ENCODE results near the gene IPO7.

IPO7 gene

DNA sequence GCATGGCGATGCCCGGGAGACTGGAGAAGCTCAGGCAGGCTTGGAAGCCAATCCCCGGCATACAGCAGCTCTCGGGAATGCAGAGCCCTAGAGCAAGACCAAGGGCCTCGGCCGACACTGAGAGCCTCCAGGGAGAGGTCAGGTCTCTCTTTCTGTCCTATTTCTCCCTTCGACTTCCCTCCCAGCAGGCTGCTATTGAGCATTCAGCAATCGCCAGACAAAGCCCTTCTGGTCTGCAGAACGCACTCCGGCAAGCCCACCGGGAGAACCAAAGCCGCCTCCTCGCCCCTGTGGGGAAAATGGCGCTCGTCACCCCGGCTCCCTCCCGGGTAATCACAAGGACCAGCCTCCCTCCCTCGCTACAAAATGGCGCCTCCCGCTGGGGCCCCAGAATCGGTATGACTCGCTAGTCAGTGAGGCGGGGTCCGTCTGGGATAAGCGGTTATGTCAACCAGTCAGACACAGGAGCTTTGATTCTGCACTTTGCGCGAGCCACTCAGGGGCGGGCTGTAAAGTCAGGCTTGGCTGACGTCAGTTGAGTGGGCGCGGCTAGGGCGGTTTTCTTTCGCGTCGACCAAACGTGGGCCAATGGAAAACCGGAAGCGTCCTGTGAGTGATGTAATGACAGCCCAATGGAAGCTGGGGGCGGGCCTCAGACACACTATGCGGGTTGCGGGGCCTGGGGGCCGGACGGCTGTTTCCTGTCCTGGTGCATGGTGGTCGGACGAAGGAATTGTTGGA, 76.0 kb downstream of the IPO7 start, which contains the start of gene ZNF143:
TSS of gene ZNF143 (plus strand) at position 691 of the 741 bp plus-strand sequence. CDS start 10,297 bp downstream, outside the sequence.
- Histone ChIP-seq H3K27me3 (ENCODE audit: control insufficient read depth in 1 of 2, insufficient read depth in 2 of 2, low read length in 2 of 2) (no peaks in the 10 kb centered on the region), H3K27ac (ENCODE audit: low read length) (peak within 1 kb of the TSS; percentile 100), H3K9ac (ENCODE audit: low read length in 2 of 2) (peak within 1 kb of the TSS; percentile 100), H3K4me1 (ENCODE audit: control insufficient read depth, insufficient read depth, low read length) (peaks cover 11% of the 10 kb centered on the region), H3K4me3 (ENCODE audit: low read length in 2 of 2) (peak within 1 kb of the TSS; percentile 97 to 99), H3K9me3 (ENCODE audit: control insufficient read depth in 2 of 2, low read length in 2 of 2) (no peaks in the 10 kb centered on the region), H3K36me3 (ENCODE audit: control insufficient read depth in 2 of 2, insufficient read depth in 2 of 2, low read length in 2 of 2) (no peaks in the 10 kb centered on the region)

DNA sequence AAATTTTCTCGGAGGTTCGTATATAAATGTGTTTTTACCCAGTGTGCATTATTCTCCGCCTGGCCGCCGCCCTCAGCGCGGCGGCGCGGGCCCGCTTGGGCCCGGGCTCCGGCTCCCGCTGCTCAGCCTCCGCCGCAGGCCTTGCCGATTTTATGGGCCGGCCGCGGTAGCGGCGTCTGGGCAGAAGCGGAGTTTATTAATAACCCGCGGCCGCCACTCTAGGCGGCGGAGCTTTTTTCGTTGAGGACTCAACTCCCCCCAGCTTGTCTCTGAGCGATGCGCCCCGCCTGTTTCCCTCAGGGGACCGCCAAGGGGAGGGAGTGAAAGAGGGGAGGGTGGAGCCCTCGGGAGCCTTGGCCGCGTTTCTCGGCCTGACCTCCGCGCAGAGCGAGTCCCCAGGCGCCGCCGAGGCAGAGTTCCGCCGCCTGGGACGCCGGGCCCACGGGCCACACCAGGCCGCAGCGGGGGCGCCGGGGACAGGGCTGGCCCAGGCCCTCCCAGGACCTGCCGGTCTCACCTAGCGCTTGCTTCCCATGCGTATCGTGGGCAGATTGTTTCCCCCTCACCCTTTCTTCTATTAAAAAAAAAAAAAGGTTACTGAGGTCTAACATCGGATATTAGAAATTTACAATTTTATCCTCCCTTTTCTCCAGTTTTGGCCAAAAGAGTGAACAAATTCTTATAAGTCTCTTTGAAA, 76.8 kb downstream of the IPO7 start:
- H3K27ac ChIP-seq (ENCODE audit: low read length): peak overlapping the region; percentile 100
- no peaks in the 10 kb centered on the region for H3K36me3 ChIP-seq (ENCODE audit: control insufficient read depth in 2 of 2, insufficient read depth in 2 of 2, low read length in 2 of 2)
- peaks cover 11% of the 10 kb centered on the region for H3K4me1 ChIP-seq (ENCODE audit: control insufficient read depth, insufficient read depth, low read length)
- H3K4me3 ChIP-seq (ENCODE audit: low read length in 2 of 2): peak overlapping the region; percentile 58 to 79
- H3K9ac ChIP-seq (ENCODE audit: low read length in 2 of 2): peak overlapping the region; percentile 92 to 98
- no peaks in the 10 kb centered on the region for H3K27me3 ChIP-seq (ENCODE audit: control insufficient read depth in 1 of 2, insufficient read depth in 2 of 2, low read length in 2 of 2)
- no peaks in the 10 kb centered on the region for H3K9me3 ChIP-seq (ENCODE audit: control insufficient read depth in 2 of 2, low read length in 2 of 2)

GRCh38 chr11:9461760-9462134, 77.3 kb downstream of the IPO7 start:
- Histone ChIP-seq H3K9me3 (ENCODE audit: control insufficient read depth in 2 of 2, low read length in 2 of 2) (no peaks in the 10 kb centered on the region), H3K27ac (ENCODE audit: low read length) (peak overlapping the region; percentile 100), H3K9ac (ENCODE audit: low read length in 2 of 2) (peak overlapping the region; percentile 92 to 98), H3K27me3 (ENCODE audit: control insufficient read depth in 1 of 2, insufficient read depth in 2 of 2, low read length in 2 of 2) (no peaks in the 10 kb centered on the region), H3K36me3 (ENCODE audit: control insufficient read depth in 2 of 2, insufficient read depth in 2 of 2, low read length in 2 of 2) (no peaks in the 10 kb centered on the region), H3K4me3 (ENCODE audit: low read length in 2 of 2) (peak overlapping the region; percentile 58 to 79), H3K4me1 (ENCODE audit: control insufficient read depth, insufficient read depth, low read length) (peaks cover 11% of the 10 kb centered on the region)

DNA sequence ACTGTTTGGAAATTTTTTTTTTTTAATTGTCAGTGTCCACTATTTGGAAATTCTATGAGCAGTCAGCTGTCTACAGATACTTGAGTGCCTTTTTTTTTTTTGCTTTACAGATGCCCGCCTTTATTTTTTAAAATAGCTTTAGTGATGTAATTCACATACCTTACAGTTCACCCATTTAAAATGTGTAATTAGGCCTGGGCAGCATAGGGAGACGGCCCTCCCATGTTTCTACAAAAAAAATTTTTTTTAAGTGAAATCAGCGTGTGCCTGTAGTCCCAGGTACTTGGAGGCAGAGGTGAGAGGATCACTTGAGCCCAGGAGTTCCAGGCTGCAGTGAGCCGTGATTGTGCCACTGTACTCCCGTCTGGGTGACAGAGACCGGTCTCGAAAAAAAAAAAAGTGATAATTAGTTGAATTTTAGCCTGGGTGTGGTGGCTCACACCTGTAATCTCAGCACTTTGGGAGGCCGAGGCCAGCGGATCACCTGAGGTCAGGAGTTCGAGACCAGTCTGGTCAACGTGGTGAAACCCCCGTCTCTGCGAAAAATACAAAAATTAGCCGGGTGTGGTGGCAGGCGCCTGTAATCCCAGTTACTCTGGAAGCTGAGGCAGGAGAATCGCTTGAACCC, 77.8 kb downstream of the IPO7 start:
- Histone ChIP-seq H3K4me1 (ENCODE audit: control insufficient read depth, insufficient read depth, low read length) (peaks cover 11% of the 10 kb centered on the region), H3K27ac (ENCODE audit: low read length) (peak overlapping the region; percentile 100), H3K36me3 (ENCODE audit: control insufficient read depth in 2 of 2, insufficient read depth in 2 of 2, low read length in 2 of 2) (no peaks in the 10 kb centered on the region), H3K9ac (ENCODE audit: low read length in 2 of 2) (peak overlapping the region; percentile 92 to 98), H3K27me3 (ENCODE audit: control insufficient read depth in 1 of 2, insufficient read depth in 2 of 2, low read length in 2 of 2) (no peaks in the 10 kb centered on the region), H3K9me3 (ENCODE audit: control insufficient read depth in 2 of 2, low read length in 2 of 2) (no peaks in the 10 kb centered on the region), H3K4me3 (ENCODE audit: low read length in 2 of 2) (peak overlapping the region; percentile 58 to 79)

- Histone ChIP-seq H3K36me3 (ENCODE audit: control insufficient read depth in 2 of 2, insufficient read depth in 2 of 2, low read length in 2 of 2) (no peaks in the 10 kb centered on the region), H3K27ac (ENCODE audit: low read length) (peak overlapping the region; percentile 100)
Measured at GRCh38 chr11:9462806-9463537, 78.5 kb downstream of the IPO7 start.

DNA sequence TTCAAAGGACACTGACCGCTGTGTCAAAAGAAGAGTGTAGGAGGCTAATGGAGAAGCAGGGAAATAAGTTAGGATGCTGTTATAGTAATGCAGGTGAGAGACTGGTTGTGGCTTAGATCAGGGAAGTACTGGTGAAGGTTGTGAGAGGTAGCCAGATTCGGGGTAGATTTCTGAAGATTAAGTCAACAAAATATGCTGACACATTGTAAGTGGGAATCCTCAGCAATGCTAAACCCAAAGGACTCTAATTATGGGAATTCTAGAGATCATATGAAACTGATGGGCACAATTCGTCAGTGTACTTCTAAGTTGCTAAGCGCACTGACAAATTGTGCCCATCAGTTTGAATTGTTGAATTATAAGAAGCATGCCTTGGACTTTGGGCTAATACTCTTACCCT, 86.3 kb downstream of the IPO7 start:
- peaks cover 15 to 18% of the 10 kb centered on the region in 2 donors for H3K36me3 ChIP-seq (ENCODE audit: control insufficient read depth in 2 of 2, insufficient read depth in 2 of 2, low read length in 2 of 2)
- no peak overlapping the region for H3K27ac ChIP-seq (ENCODE audit: low read length)
- no peak overlapping the region for H3K9ac ChIP-seq (ENCODE audit: low read length in 2 of 2)

More at GRCh38 chr11:9462806-9463537, 78.5 kb downstream of the IPO7 start:
- H3K27me3 ChIP-seq (ENCODE audit: control insufficient read depth in 1 of 2, insufficient read depth in 2 of 2, low read length in 2 of 2): no peaks in the 10 kb centered on the region
- H3K9me3 ChIP-seq (ENCODE audit: control insufficient read depth in 2 of 2, low read length in 2 of 2): no peaks in the 10 kb centered on the region
- peaks cover 11% of the 10 kb centered on the region for H3K4me1 ChIP-seq (ENCODE audit: control insufficient read depth, insufficient read depth, low read length)
- no peak overlapping the region for H3K9ac ChIP-seq (ENCODE audit: low read length in 2 of 2)
- H3K4me3 ChIP-seq (ENCODE audit: low read length in 2 of 2): no peak overlapping the region

GRCh38 chr11:9473408-9473807, 89.0 kb downstream of the IPO7 start:
- H3K27ac ChIP-seq (ENCODE audit: low read length): no peak overlapping the region
- no peak overlapping the region for H3K4me3 ChIP-seq (ENCODE audit: low read length in 2 of 2)
- no peak overlapping the region for H3K9ac ChIP-seq (ENCODE audit: low read length in 2 of 2)
- H3K4me1 ChIP-seq (ENCODE audit: control insufficient read depth, insufficient read depth, low read length): no peaks in the 10 kb centered on the region
- no peaks in the 10 kb centered on the region for H3K9me3 ChIP-seq (ENCODE audit: control insufficient read depth in 2 of 2, low read length in 2 of 2)
- H3K27me3 ChIP-seq (ENCODE audit: control insufficient read depth in 1 of 2, insufficient read depth in 2 of 2, low read length in 2 of 2): no peaks in the 10 kb centered on the region
- H3K36me3 ChIP-seq (ENCODE audit: control insufficient read depth in 2 of 2, insufficient read depth in 2 of 2, low read length in 2 of 2): peaks cover 19 to 21% of the 10 kb centered on the region in 2 donors

More for the DNA sequence above, 86.3 kb downstream of the IPO7 start:
- Histone ChIP-seq H3K9me3 (ENCODE audit: control insufficient read depth in 2 of 2, low read length in 2 of 2) (no peaks in the 10 kb centered on the region), H3K4me1 (ENCODE audit: control insufficient read depth, insufficient read depth, low read length) (no peaks in the 10 kb centered on the region), H3K27me3 (ENCODE audit: control insufficient read depth in 1 of 2, insufficient read depth in 2 of 2, low read length in 2 of 2) (no peaks in the 10 kb centered on the region), H3K4me3 (ENCODE audit: low read length in 2 of 2) (no peak overlapping the region)

DNA sequence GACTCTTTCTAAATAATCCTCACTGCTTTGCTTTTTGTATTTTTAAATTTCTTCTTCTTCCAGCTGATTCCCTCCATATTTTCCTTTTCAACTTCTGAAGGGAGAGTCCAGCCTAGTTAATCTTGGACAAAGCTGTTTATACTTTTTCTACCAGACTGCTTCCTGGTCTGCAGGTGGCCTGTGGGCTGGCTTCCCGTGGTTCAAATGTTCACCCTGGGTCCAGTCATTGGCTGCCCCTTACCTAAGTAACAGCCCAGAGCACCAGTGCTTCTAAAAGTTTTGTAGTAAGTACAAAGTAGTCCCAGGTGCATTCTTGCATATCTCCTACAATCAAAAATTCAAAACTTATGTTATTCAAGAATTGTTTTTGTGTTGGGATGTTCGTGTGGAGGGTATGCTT, 95.4 kb downstream of the IPO7 start:
- Histone ChIP-seq H3K9me3 (ENCODE audit: control insufficient read depth in 2 of 2, low read length in 2 of 2) (no peaks in the 10 kb centered on the region), H3K36me3 (ENCODE audit: control insufficient read depth in 2 of 2, insufficient read depth in 2 of 2, low read length in 2 of 2) (peaks cover 15 to 24% of the 10 kb centered on the region in 2 donors), H3K27me3 (ENCODE audit: control insufficient read depth in 1 of 2, insufficient read depth in 2 of 2, low read length in 2 of 2) (no peaks in the 10 kb centered on the region), H3K9ac (ENCODE audit: low read length in 2 of 2) (no peak overlapping the region), H3K27ac (ENCODE audit: low read length) (no peak overlapping the region), H3K4me1 (ENCODE audit: control insufficient read depth, insufficient read depth, low read length) (no peaks in the 10 kb centered on the region), H3K4me3 (ENCODE audit: low read length in 2 of 2) (no peak overlapping the region)

GRCh38 chr11:9489080-9489765, 104.8 kb downstream of the IPO7 start:
- Histone ChIP-seq H3K27ac (ENCODE audit: low read length) (no peak overlapping the region), H3K9ac (ENCODE audit: low read length in 2 of 2) (no peak overlapping the region), H3K4me1 (ENCODE audit: control insufficient read depth, insufficient read depth, low read length) (no peaks in the 10 kb centered on the region), H3K27me3 (ENCODE audit: control insufficient read depth in 1 of 2, insufficient read depth in 2 of 2, low read length in 2 of 2) (no peaks in the 10 kb centered on the region), H3K36me3 (ENCODE audit: control insufficient read depth in 2 of 2, insufficient read depth in 2 of 2, low read length in 2 of 2) (peaks cover 16 to 18% of the 10 kb centered on the region in 2 donors), H3K9me3 (ENCODE audit: control insufficient read depth in 2 of 2, low read length in 2 of 2) (no peaks in the 10 kb centered on the region), H3K4me3 (ENCODE audit: low read length in 2 of 2) (no peak overlapping the region)

GRCh38 chr11:9490376-9490775, 105.9 kb downstream of the IPO7 start:
- Histone ChIP-seq H3K36me3 (ENCODE audit: control insufficient read depth in 2 of 2, insufficient read depth in 2 of 2, low read length in 2 of 2) (peaks cover 16 to 23% of the 10 kb centered on the region in 2 donors), H3K4me1 (ENCODE audit: control insufficient read depth, insufficient read depth, low read length) (no peaks in the 10 kb centered on the region), H3K27me3 (ENCODE audit: control insufficient read depth in 1 of 2, insufficient read depth in 2 of 2, low read length in 2 of 2) (no peaks in the 10 kb centered on the region), H3K27ac (ENCODE audit: low read length) (no peak overlapping the region), H3K4me3 (ENCODE audit: low read length in 2 of 2) (no peak overlapping the region), H3K9me3 (ENCODE audit: control insufficient read depth in 2 of 2, low read length in 2 of 2) (no peaks in the 10 kb centered on the region), H3K9ac (ENCODE audit: low read length in 2 of 2) (no peak overlapping the region)

Data from stomach smooth muscle (tissue), 2 donors.